Endodermal cell (in vitro differentiated cells): ENCODE data around the gene DGKG. TPM values are rescaled to one million over a fixed set of nuclear protein-coding genes. Genes with fewer than 3 reads are reported as not detected.

ENCODE experiments used
- DNase-seq: peaks from one replicate; pipeline ENCODE4 v3.0.0-alpha.2; 2017
- H3K27ac ChIP-seq: 2 replicates; pipeline ENCODE4 v1.5.1; 2013; ENCODE audit warnings: mild to moderate bottlenecking, low read depth, low read length, moderate library complexity
- H3K27me3 ChIP-seq: 2 replicates; pipeline ENCODE4 v1.6.1; 2013; ENCODE audit warnings: mild to moderate bottlenecking, low read length, moderate library complexity; ENCODE audit not compliant: insufficient read depth, control insufficient read depth, poor library complexity, severe bottlenecking
- H3K36me3 ChIP-seq: 2 replicates; pipeline ENCODE4 v1.7.0; 2013; ENCODE audit warnings: mild to moderate bottlenecking, low read length, moderate library complexity; ENCODE audit not compliant: control insufficient read depth, insufficient read depth
- H3K4me1 ChIP-seq: one replicate; pipeline ENCODE4 v1.7.0; 2013; ENCODE audit warnings: low read length; ENCODE audit not compliant: control insufficient read depth, insufficient read depth
- H3K4me3 ChIP-seq: 2 replicates; pipeline ENCODE4 v1.5.1; 2013; ENCODE audit warnings: mild to moderate bottlenecking, low read length, moderate library complexity
- H3K9ac ChIP-seq: 2 replicates; pipeline ENCODE4 v1.6.1; 2013; ENCODE audit warnings: mild to moderate bottlenecking, low read length, moderate library complexity; ENCODE audit not compliant: poor library complexity, severe bottlenecking; ENCODE audit errors: extremely low read depth
- H3K9me3 ChIP-seq: 2 replicates; pipeline ENCODE4 v1.6.1; 2013; ENCODE audit warnings: mild to moderate bottlenecking, low read length, moderate library complexity; ENCODE audit not compliant: control insufficient read depth
- H3K27ac Mint-ChIP-seq: 2 replicates; pipeline ENCODE4 v1.8.0; 2020; ENCODE audit warnings: mixed read lengths
- H3K27me3 Mint-ChIP-seq: 2 replicates; pipeline ENCODE4 v1.8.0; 2021; ENCODE audit warnings: mild to moderate bottlenecking, mixed read lengths; ENCODE audit not compliant: insufficient read depth
- H3K36me3 Mint-ChIP-seq: 2 replicates; pipeline ENCODE4 v1.8.0; 2020; ENCODE audit warnings: low read depth, mixed read lengths
- H3K4me1 Mint-ChIP-seq: 2 replicates; pipeline ENCODE4 v1.8.0; 2020; ENCODE audit warnings: mixed read lengths
- H3K4me3 Mint-ChIP-seq: 2 replicates; pipeline ENCODE4 v1.8.0; 2020; ENCODE audit warnings: mild to moderate bottlenecking, moderate library complexity, mixed read lengths
- H3K9me3 Mint-ChIP-seq: 2 replicates; pipeline ENCODE4 v1.8.0; 2020; ENCODE audit warnings: mild to moderate bottlenecking, mixed read lengths
- WGBS, 2 experiments: methylation state at CpG; one replicate each; pipeline versions ENCODE4 v1.1.5 to v1.1.7; 2013; ENCODE audit warnings: missing lambda C conversion rate in 2 of 2, mixed read lengths in 1 of 2; ENCODE audit not compliant: insufficient coverage in 1 of 2, insufficient read length in 1 of 2; 5-methylcytosine and 5-hydroxymethylcytosine counted together
- total RNA-seq, 2 donors: library from RNA; stranded (reverse); fragmentation: NEBNext Ultra II Directional in 1 of 2; extraction: Animal tissue kit (Norgen Biotek cat#: 25700) in 1 of 2; gene quantifications; 2 replicates in 1 of 2; 3 replicates in 1 of 2; pipeline ENCODE4 v1.2.1, GENCODE V29; 2021
- TF ChIP-seq, protein P1 (sequence below): fragments of 200-600 bp; sonication (generic); conservative IDR thresholded peaks from 2 replicates; pipeline ENCODE4 v1.5.0; 2021; ENCODE audit warnings: antibody characterized with exemption, mild to moderate bottlenecking

DGKG gene
- total RNA-seq, 2 donors from 2014 or later = 0.86 to 1.8 TPM

DNA sequence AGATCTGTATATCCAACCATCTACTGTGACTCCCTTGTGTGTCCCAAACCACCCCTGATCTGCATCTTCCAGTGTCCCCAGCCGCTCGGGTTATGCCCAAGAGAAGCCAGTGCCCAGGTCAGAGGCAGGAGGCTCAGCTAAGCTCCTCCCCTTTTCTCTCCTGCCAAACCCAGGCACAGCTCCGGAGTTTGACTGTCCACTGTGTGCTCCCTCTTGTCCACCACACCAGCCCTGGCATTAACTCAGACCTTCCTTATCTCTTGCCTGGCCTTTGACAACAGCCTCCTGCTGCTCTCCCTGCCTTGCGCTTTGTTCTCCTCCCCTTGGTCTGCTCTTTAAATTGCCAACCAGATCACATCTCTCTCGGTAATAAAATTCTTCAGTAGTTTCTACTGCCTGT, 39.3 kb downstream of the DGKG start:
- 83 to 100% methylated on average over 1 to 5 of the region's 5 CpGs for WGBS, 2 experiments
- TF ChIP-seq, protein P1, sequence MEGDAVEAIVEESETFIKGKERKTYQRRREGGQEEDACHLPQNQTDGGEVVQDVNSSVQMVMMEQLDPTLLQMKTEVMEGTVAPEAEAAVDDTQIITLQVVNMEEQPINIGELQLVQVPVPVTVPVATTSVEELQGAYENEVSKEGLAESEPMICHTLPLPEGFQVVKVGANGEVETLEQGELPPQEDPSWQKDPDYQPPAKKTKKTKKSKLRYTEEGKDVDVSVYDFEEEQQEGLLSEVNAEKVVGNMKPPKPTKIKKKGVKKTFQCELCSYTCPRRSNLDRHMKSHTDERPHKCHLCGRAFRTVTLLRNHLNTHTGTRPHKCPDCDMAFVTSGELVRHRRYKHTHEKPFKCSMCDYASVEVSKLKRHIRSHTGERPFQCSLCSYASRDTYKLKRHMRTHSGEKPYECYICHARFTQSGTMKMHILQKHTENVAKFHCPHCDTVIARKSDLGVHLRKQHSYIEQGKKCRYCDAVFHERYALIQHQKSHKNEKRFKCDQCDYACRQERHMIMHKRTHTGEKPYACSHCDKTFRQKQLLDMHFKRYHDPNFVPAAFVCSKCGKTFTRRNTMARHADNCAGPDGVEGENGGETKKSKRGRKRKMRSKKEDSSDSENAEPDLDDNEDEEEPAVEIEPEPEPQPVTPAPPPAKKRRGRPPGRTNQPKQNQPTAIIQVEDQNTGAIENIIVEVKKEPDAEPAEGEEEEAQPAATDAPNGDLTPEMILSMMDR = no peak
- no peak overlapping the region for H3K27ac ChIP-seq
- no peak for DNase-seq
- H3K9ac ChIP-seq = no peak overlapping the region
- Mint-ChIP-seq H3K27me3 (peaks cover 2% of the 10 kb centered on the region), H3K4me3 (no peak overlapping the region), H3K4me1 (peaks cover 3% of the 10 kb centered on the region), H3K27ac (no peak overlapping the region), H3K36me3 (no peaks in the 10 kb centered on the region), H3K9me3 (no peaks in the 10 kb centered on the region)
- no peaks in the 10 kb centered on the region for H3K9me3 ChIP-seq
- no peaks in the 10 kb centered on the region for H3K4me1 ChIP-seq
- no peaks in the 10 kb centered on the region for H3K36me3 ChIP-seq
- no peaks in the 10 kb centered on the region for H3K27me3 ChIP-seq
- H3K4me3 ChIP-seq = no peak overlapping the region

DNA sequence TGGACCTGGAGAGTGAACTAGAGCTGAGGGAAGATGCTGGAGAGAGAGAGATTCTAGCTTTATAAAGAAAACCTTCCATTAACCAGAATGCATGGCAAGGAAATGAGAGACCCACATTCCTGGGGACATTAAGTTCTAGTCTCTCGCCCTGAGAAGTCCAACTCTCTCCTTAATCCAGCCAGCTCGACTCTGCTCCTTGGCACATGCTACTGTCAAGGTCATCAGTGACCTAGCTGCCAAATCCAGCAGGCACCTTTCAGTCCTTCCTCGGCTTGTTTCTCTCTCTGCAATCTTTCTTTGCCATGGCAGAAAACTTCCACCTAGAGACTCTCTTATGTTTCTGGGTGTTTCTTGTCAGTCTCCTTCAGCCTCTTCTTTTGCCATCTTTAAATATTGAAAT, 40.3 kb downstream of the DGKG start:
- H3K9me3 ChIP-seq = no peaks in the 10 kb centered on the region
- Mint-ChIP-seq H3K4me1 (peaks cover 3% of the 10 kb centered on the region), H3K27me3 (peaks cover 2% of the 10 kb centered on the region), H3K4me3 (no peak overlapping the region), H3K9me3 (no peaks in the 10 kb centered on the region), H3K27ac (no peak overlapping the region), H3K36me3 (no peaks in the 10 kb centered on the region)
- H3K4me3 ChIP-seq = no peak overlapping the region
- TF ChIP-seq, protein P1 = no peak
- no peaks in the 10 kb centered on the region for H3K4me1 ChIP-seq
- H3K27me3 ChIP-seq = no peaks in the 10 kb centered on the region
- no peak overlapping the region for H3K9ac ChIP-seq
- WGBS, 2 experiments = 95 to 98% methylated on average over 3 of the region's 3 CpGs
- no peak for DNase-seq
- no peaks in the 10 kb centered on the region for H3K36me3 ChIP-seq
- H3K27ac ChIP-seq = no peak overlapping the region

DNA sequence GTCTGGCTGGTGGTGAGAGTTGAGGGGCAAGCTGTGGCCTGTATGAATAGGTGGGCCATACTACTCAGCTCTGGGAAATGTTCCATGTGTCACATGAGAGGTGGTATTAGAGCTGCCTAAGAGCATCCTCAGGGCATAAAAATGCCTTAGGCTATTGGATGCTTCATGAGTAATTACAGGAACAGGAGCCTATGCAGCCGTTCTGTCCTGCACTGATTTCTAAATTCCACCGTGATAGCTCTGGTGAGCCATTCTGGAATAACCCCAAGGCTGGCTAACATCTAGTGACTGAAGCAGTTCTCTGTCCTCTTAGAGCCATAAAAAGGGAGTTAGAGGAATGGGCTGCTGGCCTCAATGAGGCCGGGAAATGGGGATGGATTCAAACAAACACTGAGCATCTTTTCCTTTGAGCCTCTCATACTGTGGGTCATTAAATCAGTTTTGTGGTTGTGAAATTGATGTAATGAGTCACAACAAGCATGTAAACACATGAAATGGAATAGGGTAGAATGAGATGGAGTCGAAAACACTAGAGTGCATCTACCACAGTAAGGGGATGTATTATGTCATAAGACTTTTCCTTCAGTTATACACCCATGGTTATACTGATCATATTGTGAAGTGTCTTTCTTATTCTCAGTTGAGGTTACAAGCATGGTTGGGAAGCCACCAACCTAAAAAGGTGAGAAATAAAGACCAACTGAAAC, 41.0 kb downstream of the DGKG start:
- WGBS, 2 experiments = 90 to 100% methylated on average over 2 to 4 of the region's 4 CpGs
- H3K27ac ChIP-seq = no peak overlapping the region
- no peak overlapping the region for H3K27ac Mint-ChIP-seq

More for the DNA sequence above, 41.0 kb downstream of the DGKG start:
- H3K9ac ChIP-seq = no peak overlapping the region
- no peak overlapping the region for H3K4me3 ChIP-seq
- peaks cover 2% of the 10 kb centered on the region for H3K27me3 Mint-ChIP-seq
- no peaks in the 10 kb centered on the region for H3K36me3 Mint-ChIP-seq
- H3K9me3 ChIP-seq = no peaks in the 10 kb centered on the region
- H3K36me3 ChIP-seq = no peaks in the 10 kb centered on the region
- no peaks in the 10 kb centered on the region for H3K9me3 Mint-ChIP-seq
- H3K4me1 Mint-ChIP-seq = peaks cover 3% of the 10 kb centered on the region
- H3K4me1 ChIP-seq = no peaks in the 10 kb centered on the region
- no peaks in the 10 kb centered on the region for H3K27me3 ChIP-seq
- no peak overlapping the region for H3K4me3 Mint-ChIP-seq
- DNase-seq = no peak
- TF ChIP-seq, protein P1 = no peak
